ENCODE data around the gene ULK2.

- TF ChIP-seq CTCF (IDR thresholded peaks at IDR 0.05; ENCODE audit: low read depth, low read length, poor library complexity, severe bottlenecking): no peak
- TF ChIP-seq EZH2phosphoT487 (IDR thresholded peaks at IDR 0.05; ENCODE audit: borderline replicate concordance, low read length): no peak
Observed at GRCh38 chr17:19750020-19750572, 117.6 kb downstream of the ULK2 start.
